Right cardiac atrium (tissue), 5 donors: ENCODE results near the gene STXBP5. TPM values are rescaled to one million over a fixed set of nuclear protein-coding genes. Genes with fewer than 3 reads are reported as not detected.

Experiments
- ATAC-seq, 2 donors: fragments of 200-7000 bp; cut with Tn5 transposase; one replicate each; pipeline versions ENCODE4 v1.8.0 to v1.9.1; 2020; ENCODE audit warnings: moderate library complexity in 2 of 2, mild to moderate bottlenecking in 1 of 2
- DNase-seq, 3 donors: peaks; one replicate each; pipeline ENCODE4 v3.0.0-alpha.2; 2020
- H3K27ac ChIP-seq: one replicate; pipeline ENCODE4 v1.5.1; 2013; ENCODE audit warnings: mild to moderate bottlenecking, low read length, control low read depth, moderate library complexity
- H3K27me3 ChIP-seq: one replicate; pipeline ENCODE4 v1.6.1; 2013; ENCODE audit not compliant: control insufficient read depth, insufficient read depth
- H3K4me1 ChIP-seq: one replicate; pipeline ENCODE4 v1.6.1; 2013; ENCODE audit warnings: low read length; ENCODE audit not compliant: control insufficient read depth, insufficient read depth
- H3K4me3 ChIP-seq: one replicate; pipeline ENCODE4 v1.5.1; 2013; ENCODE audit warnings: low read length, control low read depth
- H3K9me3 ChIP-seq: one replicate; pipeline ENCODE4 v1.6.1; 2013; ENCODE audit warnings: low read length; ENCODE audit not compliant: control insufficient read depth
- WGBS: extraction: QIAGEN DNeasy Blood & Tissue Kit; methylation state at CpG from one replicate; pipeline ENCODE4 v1.1.7; 2013; 5-methylcytosine and 5-hydroxymethylcytosine counted together
- intact Hi-C, 4 donors: fragments of 100-400 bp; cut with DNase I; formaldehyde crosslinking; loops; one replicate each; pipeline versions ENCODE4 v1.11.0 to v1.14.0; 2022 to 2023
- long read RNA-seq, 4 donors: library from polyadenylated mRNA; unstranded; transcript quantifications; one replicate each; pipeline ENCODE4 v2.0.0, GENCODE V29; 2020 to 2021
- polyA plus RNA-seq: library from polyadenylated mRNA; stranded (reverse); fragments of 200-250 nt; gene quantifications from one replicate; pipeline ENCODE4 v1.2.3, GENCODE V29; 2013
- total RNA-seq, 4 donors: library from RNA; stranded (reverse); fragmentation: NEBNext Ultra II Directional; extraction: Animal tissue kit (Norgen Biotek cat#: 25700); gene quantifications; one replicate each; pipeline ENCODE4 v1.2.1, GENCODE V29; 2021
- donor health status: healthy with polysubstance abuse.
- donor health status: DM: no; HTN: yes; CAD: no.
- donor health status: DM: no; HTN: no; CAD: no.
- donor health status: DM: no; HTN: yes; CAD: no; lungs with severe emphysema.
- donor health status: DM: yes; HTN: yes; CAD: no.

The STXBP5 gene
- total RNA-seq, result 10 to 100 TPM; 10.6 to 13.0 (median 12.2) TPM
- polyA plus RNA-seq, result 6.4 TPM
- long read RNA-seq, donor 1, partial matches to known transcripts, result 4 of 10 reads
- long read RNA-seq, donor 1, other reads (novel, unspliced or antisense), result 4 of 10 reads
- long read RNA-seq, donor 2, partial matches to known transcripts, result 1 of 2 reads
- long read RNA-seq, donor 2, other reads (novel, unspliced or antisense), result 0 of 2 reads
- long read RNA-seq, donor 3, partial matches to known transcripts, result 0 of 2 reads
- long read RNA-seq, donor 3, other reads (novel, unspliced or antisense), result 2 of 2 reads
- long read RNA-seq, donor 4, partial matches to known transcripts, result 0 of 3 reads
- long read RNA-seq, donor 4, other reads (novel, unspliced or antisense), result 2 of 3 reads

DNA sequence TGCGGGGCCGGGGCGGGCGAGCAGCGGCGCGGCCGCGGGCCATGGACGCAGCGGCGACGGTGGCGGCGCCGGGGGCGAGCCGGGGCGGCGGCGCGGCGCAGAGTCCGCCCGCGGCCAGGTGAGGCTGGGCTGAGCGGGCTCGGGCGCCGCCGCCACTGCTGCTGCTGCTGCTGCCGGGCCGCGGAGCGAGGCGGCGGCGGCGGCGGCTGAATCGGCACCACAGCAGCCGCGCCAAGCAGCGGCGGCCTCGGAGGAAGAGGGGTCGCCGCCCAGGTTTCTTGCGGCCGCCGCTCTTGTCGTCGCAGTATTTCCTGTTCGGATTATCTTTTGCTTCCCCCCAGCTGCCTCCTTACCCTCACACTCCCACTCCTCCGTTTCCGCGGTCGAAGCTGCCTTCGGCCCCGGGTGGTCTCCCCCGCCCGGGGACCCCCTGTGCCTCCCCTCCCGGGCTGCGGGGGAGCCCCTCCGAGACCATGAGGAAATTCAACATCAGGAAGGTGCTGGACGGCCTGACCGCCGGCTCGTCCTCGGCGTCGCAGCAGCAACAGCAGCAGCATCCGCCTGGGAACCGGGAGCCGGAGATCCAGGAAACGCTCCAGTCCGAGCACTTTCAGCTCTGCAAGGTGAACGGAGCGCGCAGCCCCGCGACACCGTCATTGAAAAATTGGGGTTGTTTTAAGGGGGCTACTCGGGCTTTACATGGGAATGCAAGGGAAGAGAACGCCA lies at the start of gene STXBP5:
TSS of gene STXBP5 (plus strand) at position 358 of the 726 bp plus-strand sequence. CDS start at position 474, 116 bp downstream.
- H3K27ac ChIP-seq, result peak within 1 kb of the TSS; percentile 97
- ATAC-seq (peak in 1 of 2 donors; percentile 30), DNase-seq (peak; percentile 45 to 81 (median 76))
- peak within 1 kb of the TSS; percentile 92 for H3K4me3 ChIP-seq
- peaks cover 2% of the 10 kb centered on the region for H3K4me1 ChIP-seq
- H3K27me3 ChIP-seq, result no peaks in the 10 kb centered on the region
- intact Hi-C loops, result loop anchor here in 2 of 4 donors (10.0 kb wide), 2 partner anchors 71 to 349 kb away; no protein-coding TSS in a partner anchor
- H3K9me3 ChIP-seq, result no peaks in the 10 kb centered on the region
- WGBS, result under 1% methylated on average over 85 of the region's 85 CpGs

DNA sequence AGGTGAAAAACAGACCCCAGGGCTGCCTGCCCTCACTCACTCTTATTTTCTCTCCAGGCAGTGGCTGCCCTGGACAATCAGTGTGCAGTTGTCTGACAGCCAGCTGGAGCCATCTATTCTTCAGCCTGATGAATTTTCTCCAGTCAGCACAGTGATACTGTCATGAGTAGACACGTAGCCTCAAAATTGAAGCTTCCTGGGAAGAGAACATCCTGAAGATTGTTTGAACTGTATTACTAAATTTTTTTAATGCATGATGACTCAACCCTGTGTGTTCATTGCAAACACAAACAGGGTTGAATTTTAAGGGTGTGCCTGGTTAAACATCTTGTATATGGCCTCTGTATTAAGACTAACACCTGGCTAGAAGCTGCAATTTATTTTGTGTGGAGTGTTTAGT lies 49.8 kb upstream of the STXBP5 start:
- H3K27ac ChIP-seq, result no peak overlapping the region
- 60% methylated on average over 1 of the region's 1 CpG for WGBS
- H3K27me3 ChIP-seq, result no peaks in the 10 kb centered on the region
- intact Hi-C loops, result no loop called here
- no peak overlapping the region for H3K4me3 ChIP-seq
- DNase-seq (no peak), ATAC-seq (no peak)
- H3K4me1 ChIP-seq, result no peaks in the 10 kb centered on the region
- H3K9me3 ChIP-seq, result no peaks in the 10 kb centered on the region

DNA sequence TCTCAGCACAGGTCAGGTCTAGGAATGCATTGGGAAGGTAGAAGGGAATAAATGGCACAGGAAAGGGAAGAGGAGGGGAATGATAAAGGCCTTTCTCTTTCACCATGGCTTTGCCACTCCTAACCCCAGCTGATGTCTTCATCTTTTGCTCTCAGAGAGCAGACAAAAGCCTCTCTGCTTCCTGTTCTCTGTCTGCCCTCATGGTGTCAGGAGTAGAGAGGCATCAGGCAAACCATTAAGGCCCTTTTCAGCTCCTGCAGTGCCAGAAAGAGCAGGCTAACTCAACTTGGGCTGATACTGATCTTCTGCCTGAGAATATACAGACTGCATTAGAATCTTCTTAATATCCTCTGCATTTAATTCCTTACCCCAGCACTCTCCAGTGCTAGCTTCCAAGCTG lies 48.0 kb upstream of the STXBP5 start:
- Histone ChIP-seq H3K4me1 (no peaks in the 10 kb centered on the region), H3K27me3 (no peaks in the 10 kb centered on the region), H3K4me3 (no peak overlapping the region), H3K9me3 (no peaks in the 10 kb centered on the region), H3K27ac (no peak overlapping the region)
- intact Hi-C loops, result no loop called here
- no peak for DNase-seq
- ATAC-seq, result no peak

DNA sequence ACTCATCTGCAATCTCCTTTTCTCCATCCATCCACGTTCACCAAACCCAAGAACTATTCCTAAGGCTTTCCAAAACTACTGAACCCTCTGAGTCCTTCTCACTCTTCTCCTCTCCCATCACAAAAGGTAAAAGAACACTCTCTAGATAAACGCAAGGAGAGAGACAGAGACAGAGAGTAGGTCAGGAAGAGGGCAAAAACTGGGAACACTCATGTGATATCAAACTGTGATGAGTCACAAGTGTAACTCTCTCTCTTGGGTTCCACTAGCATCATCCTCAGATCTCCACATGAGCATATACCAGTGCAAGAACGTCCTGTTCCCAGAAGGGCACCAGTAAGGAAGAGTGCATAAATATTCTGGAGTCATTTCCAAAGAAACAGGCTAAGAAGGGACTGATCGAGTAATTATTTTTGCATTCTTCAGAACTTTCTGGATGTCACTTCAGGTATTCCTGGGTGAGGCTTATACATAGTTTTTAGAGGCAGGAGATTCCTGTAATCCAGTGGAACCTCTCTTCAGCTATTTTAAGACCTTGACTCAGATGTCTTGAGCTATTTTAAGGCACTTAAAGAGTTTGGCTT lies 47.3 kb upstream of the STXBP5 start:
- H3K9me3 ChIP-seq, result no peaks in the 10 kb centered on the region
- ATAC-seq (no peak), DNase-seq (no peak)
- no peaks in the 10 kb centered on the region for H3K27me3 ChIP-seq
- WGBS, result 85% methylated on average over 4 of the region's 4 CpGs
- intact Hi-C loops, result no loop called here
- no peak overlapping the region for H3K4me3 ChIP-seq
- no peak overlapping the region for H3K27ac ChIP-seq
- H3K4me1 ChIP-seq, result no peaks in the 10 kb centered on the region

DNA sequence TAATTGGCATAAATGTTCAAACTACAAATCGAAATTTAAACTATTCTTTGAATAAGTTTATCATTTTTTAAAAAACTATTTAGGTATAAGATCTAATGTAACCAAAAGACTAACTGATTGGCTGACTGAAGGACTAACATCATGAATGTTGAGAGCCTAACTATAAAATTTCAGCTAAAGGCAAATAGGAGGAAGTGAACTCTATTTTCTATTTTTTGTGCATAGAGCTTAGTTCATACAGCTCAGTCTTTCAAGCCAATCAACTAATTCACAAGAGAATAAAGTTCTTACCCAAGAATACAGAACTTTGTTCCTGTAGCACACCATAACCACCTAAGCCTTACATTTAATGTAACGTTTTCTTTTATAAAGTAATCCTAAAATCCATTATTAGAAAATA lies 46.3 kb upstream of the STXBP5 start:
- ATAC-seq, result no peak
- Histone ChIP-seq H3K9me3 (no peaks in the 10 kb centered on the region), H3K27me3 (no peaks in the 10 kb centered on the region), H3K4me1 (no peaks in the 10 kb centered on the region), H3K4me3 (no peak overlapping the region), H3K27ac (no peak overlapping the region)
- WGBS, result 77% methylated on average over 2 of the region's 2 CpGs
- no peak for DNase-seq
- intact Hi-C loops, result no loop called here

DNA sequence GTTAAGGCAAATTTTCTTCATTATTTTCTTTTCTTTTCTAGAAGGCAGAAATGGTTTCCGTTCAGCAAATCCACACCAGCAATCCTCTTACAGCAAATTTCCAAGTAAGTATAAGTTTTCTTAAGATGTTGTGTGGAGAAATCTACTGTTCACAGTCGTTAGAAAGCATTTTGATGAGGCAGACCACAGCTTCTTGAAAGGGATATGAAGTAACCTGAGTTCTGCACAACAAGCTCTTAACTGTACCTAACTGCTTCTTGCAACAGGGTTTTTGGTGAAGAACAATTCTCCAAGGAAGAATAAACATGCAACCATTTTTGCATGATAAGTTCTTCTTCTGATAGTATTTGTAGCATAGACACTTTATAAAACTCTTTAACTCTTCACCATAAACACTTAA lies 45.3 kb upstream of the STXBP5 start:
- intact Hi-C loops, result no loop called here
- ATAC-seq (no peak), DNase-seq (no peak)
- Histone ChIP-seq H3K4me1 (no peaks in the 10 kb centered on the region), H3K9me3 (no peaks in the 10 kb centered on the region), H3K27me3 (no peaks in the 10 kb centered on the region), H3K27ac (no peak overlapping the region), H3K4me3 (no peak overlapping the region)
- WGBS, result 74% methylated on average over 2 of the region's 2 CpGs

DNA sequence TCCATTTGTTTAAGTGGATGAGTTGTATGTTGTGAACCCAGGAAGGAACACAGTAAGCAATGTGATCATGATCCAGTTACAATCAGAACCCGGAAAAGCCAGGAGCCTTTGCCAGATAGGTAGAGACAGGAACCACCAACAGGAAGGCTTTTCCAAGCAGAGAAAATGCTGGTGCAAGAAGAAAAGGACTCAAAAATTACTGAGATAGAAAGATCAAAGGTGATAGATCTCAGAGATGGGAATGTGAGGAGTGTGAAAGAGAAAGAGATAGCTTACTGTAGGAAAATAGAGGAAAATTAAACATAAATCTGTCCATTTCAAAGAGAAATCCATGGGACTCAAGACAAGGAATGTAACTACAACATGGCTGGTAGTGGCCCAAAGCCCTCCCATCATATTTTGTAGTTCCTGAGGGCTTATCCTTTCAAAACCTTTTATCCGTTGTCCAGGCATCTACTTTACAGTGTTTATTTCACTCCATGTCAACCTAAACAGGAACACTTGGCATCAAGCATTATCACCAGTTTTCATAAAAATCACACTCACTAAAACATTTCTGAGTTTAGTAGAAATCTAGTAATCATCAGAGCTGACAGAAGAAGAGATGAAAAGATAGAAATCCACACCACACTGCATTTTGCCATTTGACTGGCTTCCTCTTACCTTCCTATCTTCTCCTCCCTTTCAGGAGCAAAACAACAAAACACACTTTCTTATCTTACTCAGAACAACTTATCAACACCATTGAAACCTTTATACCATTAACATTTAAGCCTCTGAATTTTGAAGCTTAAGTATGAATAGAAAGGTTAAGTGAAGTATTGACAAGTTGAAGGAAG lies 44.5 kb upstream of the STXBP5 start:
- 79% methylated on average over 2 of the region's 2 CpGs for WGBS
- Histone ChIP-seq H3K9me3 (no peaks in the 10 kb centered on the region), H3K4me1 (no peaks in the 10 kb centered on the region), H3K4me3 (no peak overlapping the region), H3K27me3 (no peaks in the 10 kb centered on the region), H3K27ac (no peak overlapping the region)
- intact Hi-C loops, result no loop called here
- DNase-seq, result no peak
- no peak for ATAC-seq

DNA sequence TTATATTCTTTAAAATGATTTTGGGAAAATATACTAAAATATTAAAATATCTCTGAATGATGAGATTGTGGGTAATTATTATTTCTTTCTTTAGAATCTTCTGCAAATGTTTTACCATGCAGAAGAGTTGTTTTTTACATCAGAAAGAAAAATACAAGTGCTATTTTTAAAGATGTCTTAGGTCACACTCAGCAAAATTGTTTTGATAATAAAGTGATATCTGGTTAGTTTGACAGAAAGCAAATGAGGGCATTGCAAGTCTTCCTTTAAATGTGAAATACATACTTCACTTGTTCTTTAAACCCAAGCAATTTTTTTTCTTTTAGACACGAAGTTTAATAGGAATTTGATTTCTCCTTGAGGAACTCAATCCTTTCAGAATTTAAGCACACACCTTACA lies 43.6 kb upstream of the STXBP5 start:
- Histone ChIP-seq H3K4me1 (no peaks in the 10 kb centered on the region), H3K27ac (no peak overlapping the region), H3K4me3 (no peak overlapping the region), H3K27me3 (no peaks in the 10 kb centered on the region), H3K9me3 (no peaks in the 10 kb centered on the region)
- no peak for DNase-seq
- ATAC-seq, result no peak
- WGBS, result 70% methylated on average over 1 of the region's 1 CpG
- intact Hi-C loops, result no loop called here

DNA sequence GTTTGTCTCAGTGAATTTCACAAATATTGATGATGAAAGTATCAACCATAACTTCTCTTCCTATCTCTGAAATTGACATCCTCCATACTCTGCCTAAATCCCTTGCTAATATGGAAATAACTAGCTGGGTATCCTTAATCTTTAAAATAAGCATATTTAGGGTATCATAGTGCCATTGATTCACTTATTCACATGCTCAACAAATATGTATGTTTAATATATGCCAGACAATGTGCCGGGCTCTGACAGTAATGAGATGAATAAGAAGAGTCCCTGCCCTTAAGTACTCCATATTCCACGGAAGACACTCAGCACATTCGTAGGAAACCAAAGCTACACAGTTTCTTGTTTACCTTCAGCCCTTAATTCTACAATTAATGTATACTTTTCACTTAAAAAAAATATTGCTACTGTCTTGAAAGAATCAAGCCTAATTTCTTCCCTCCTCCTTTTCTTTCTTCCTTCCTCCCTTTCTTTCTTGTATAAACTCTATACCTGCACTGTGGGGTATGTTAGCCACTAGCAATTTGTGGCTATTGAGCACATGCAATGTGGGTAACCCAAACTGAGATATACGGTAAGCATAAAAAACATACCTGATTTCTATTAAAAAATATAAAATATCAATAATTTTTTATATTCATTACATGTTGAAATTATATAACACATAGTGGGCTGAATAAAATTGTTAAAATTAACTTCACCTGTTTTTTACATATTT lies 42.8 kb upstream of the STXBP5 start:
- H3K4me1 ChIP-seq, result no peaks in the 10 kb centered on the region
- H3K27ac ChIP-seq, result no peak overlapping the region
- DNase-seq (no peak), ATAC-seq (no peak)
- no peaks in the 10 kb centered on the region for H3K27me3 ChIP-seq
- intact Hi-C loops, result no loop called here
- no peaks in the 10 kb centered on the region for H3K9me3 ChIP-seq
- 92% methylated on average over 4 of the region's 4 CpGs for WGBS
- H3K4me3 ChIP-seq, result no peak overlapping the region

DNA sequence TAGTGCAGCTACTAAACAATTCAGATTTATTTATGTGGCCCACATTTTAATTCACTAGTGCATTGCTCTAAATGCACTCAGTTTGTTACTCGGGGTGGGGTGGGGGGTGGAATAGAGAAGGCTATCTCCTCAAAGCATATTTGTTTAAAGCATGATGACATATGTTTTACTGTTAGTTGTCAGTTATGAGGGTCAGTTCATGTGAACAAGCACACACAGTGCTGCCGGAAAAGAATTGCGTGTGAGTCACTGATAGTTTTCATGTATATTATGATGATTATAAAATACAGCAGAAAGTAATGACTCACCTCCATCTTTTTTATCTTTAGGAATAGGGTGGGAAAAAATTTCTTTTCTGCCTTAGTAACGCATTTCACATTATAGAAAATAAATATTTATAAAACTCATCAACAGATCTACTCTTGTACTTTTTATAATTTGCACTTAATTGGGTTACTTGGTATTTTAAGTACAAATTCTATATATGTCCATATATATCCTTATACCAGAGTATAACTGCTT lies 42.2 kb upstream of the STXBP5 start:
- H3K4me1 ChIP-seq, result no peaks in the 10 kb centered on the region
- 71% methylated on average over 4 of the region's 4 CpGs for WGBS
- no peak for ATAC-seq
- intact Hi-C loops, result no loop called here
- no peak for DNase-seq
- H3K4me3 ChIP-seq, result no peak overlapping the region
- H3K27me3 ChIP-seq, result no peaks in the 10 kb centered on the region
- H3K27ac ChIP-seq, result no peak overlapping the region
- no peaks in the 10 kb centered on the region for H3K9me3 ChIP-seq
